IPS-18a (cell line): ENCODE data around the gene CSMD2.
"Not testable (repeated sequence)": the region's sequence is repeated elsewhere in the genome, so short reads cannot be mapped to it uniquely, and the experiment has no call there.

Experiments
- H3K27ac ChIP-seq: one replicate; pipeline ENCODE4 v1.5.1; 2013; ENCODE audit warnings: low read length
- H3K27me3 ChIP-seq: one replicate; pipeline ENCODE4 v1.6.1; 2013; ENCODE audit warnings: mild to moderate bottlenecking, low read length; ENCODE audit not compliant: control insufficient read depth, insufficient read depth
- H3K36me3 ChIP-seq: one replicate; pipeline ENCODE4 v1.6.1; 2013; ENCODE audit warnings: low read depth, low read length; ENCODE audit not compliant: control insufficient read depth
- H3K4me1 ChIP-seq: one replicate; pipeline ENCODE4 v1.6.1; 2013; ENCODE audit warnings: low read depth, low read length; ENCODE audit not compliant: control insufficient read depth
- H3K4me3 ChIP-seq: one replicate; pipeline ENCODE4 v1.5.1; 2013; ENCODE audit warnings: low read length
- H3K9ac ChIP-seq: one replicate; pipeline ENCODE4 v1.6.1; 2013; ENCODE audit warnings: mild to moderate bottlenecking, low read length, moderate library complexity
- H3K9me3 ChIP-seq: one replicate; pipeline ENCODE4 v1.6.1; 2013; ENCODE audit warnings: low read depth, low read length; ENCODE audit not compliant: control insufficient read depth

The CSMD2 gene

GRCh38 chr1:33529957-33530356 is 635.1 kb downstream of the CSMD2 start:
- no peaks in the 10 kb centered on the region for H3K27me3 ChIP-seq
- no peak overlapping the region for H3K27ac ChIP-seq
- peaks cover 5% of the 10 kb centered on the region for H3K36me3 ChIP-seq
- no peaks in the 10 kb centered on the region for H3K4me1 ChIP-seq
- H3K9ac ChIP-seq = no peak overlapping the region
- H3K4me3 ChIP-seq = no peak overlapping the region
- H3K9me3 ChIP-seq = no peaks in the 10 kb centered on the region

- Histone ChIP-seq H3K36me3 (peaks cover 5% of the 10 kb centered on the region), H3K9ac (no peak overlapping the region), H3K4me3 (no peak overlapping the region), H3K9me3 (no peaks in the 10 kb centered on the region), H3K4me1 (no peaks in the 10 kb centered on the region), H3K27me3 (no peaks in the 10 kb centered on the region), H3K27ac (no peak overlapping the region)
Measured at GRCh38 chr1:33527934-33528333, 637.1 kb downstream of the CSMD2 start.

- Histone ChIP-seq H3K36me3 (peaks cover 5% of the 10 kb centered on the region), H3K4me3 (no peak overlapping the region), H3K27ac (no peak overlapping the region), H3K27me3 (no peaks in the 10 kb centered on the region), H3K9ac (no peak overlapping the region), H3K9me3 (no peaks in the 10 kb centered on the region), H3K4me1 (no peaks in the 10 kb centered on the region)
Measured at GRCh38 chr1:33524586-33524985, 640.4 kb downstream of the CSMD2 start.

- H3K9me3 ChIP-seq = no peaks in the 10 kb centered on the region
- no peaks in the 10 kb centered on the region for H3K36me3 ChIP-seq
- no peak overlapping the region for H3K4me3 ChIP-seq
- no peak overlapping the region for H3K27ac ChIP-seq
- no peaks in the 10 kb centered on the region for H3K27me3 ChIP-seq
- H3K4me1 ChIP-seq = peaks cover 10% of the 10 kb centered on the region
- no peak overlapping the region for H3K9ac ChIP-seq
Measured at GRCh38 chr1:33519240-33519884, 645.7 kb downstream of the CSMD2 start.

- H3K4me3 ChIP-seq = no peak overlapping the region
- no peaks in the 10 kb centered on the region for H3K9me3 ChIP-seq
- no peak overlapping the region for H3K27ac ChIP-seq
- no peaks in the 10 kb centered on the region for H3K36me3 ChIP-seq
- peaks cover 10% of the 10 kb centered on the region for H3K4me1 ChIP-seq
- no peak overlapping the region for H3K9ac ChIP-seq
- no peaks in the 10 kb centered on the region for H3K27me3 ChIP-seq
Measured at GRCh38 chr1:33517596-33518250, 647.3 kb downstream of the CSMD2 start.

GRCh38 chr1:33516891-33517567 is 648.0 kb downstream of the CSMD2 start:
- H3K27me3 ChIP-seq = no peaks in the 10 kb centered on the region

GRCh38 chr1:33516428-33516827 is 648.6 kb downstream of the CSMD2 start:
- Histone ChIP-seq H3K36me3 (no peaks in the 10 kb centered on the region), H3K27me3 (no peaks in the 10 kb centered on the region), H3K4me1 (peaks cover 10% of the 10 kb centered on the region), H3K9ac (no peak overlapping the region), H3K4me3 (no peak overlapping the region), H3K9me3 (no peaks in the 10 kb centered on the region), H3K27ac (no peak overlapping the region)

More at GRCh38 chr1:33516891-33517567, 648.0 kb downstream of the CSMD2 start:
- no peak overlapping the region for H3K9ac ChIP-seq
- H3K9me3 ChIP-seq = no peaks in the 10 kb centered on the region
- no peak overlapping the region for H3K27ac ChIP-seq
- H3K4me1 ChIP-seq = peaks cover 10% of the 10 kb centered on the region
- H3K36me3 ChIP-seq = no peaks in the 10 kb centered on the region
- no peak overlapping the region for H3K4me3 ChIP-seq

- Histone ChIP-seq H3K27ac (no peak overlapping the region), H3K27me3 (no peaks in the 10 kb centered on the region), H3K4me3 (no peak overlapping the region), H3K4me1 (peaks cover 10% of the 10 kb centered on the region), H3K9ac (no peak overlapping the region), H3K9me3 (no peaks in the 10 kb centered on the region), H3K36me3 (no peaks in the 10 kb centered on the region)
Measured at GRCh38 chr1:33515607-33516006, 649.4 kb downstream of the CSMD2 start.

GRCh38 chr1:33515112-33515511 is 649.9 kb downstream of the CSMD2 start:
- Histone ChIP-seq H3K4me3 (no peak overlapping the region), H3K27ac (no peak overlapping the region), H3K9me3 (no peaks in the 10 kb centered on the region), H3K27me3 (no peaks in the 10 kb centered on the region), H3K36me3 (no peaks in the 10 kb centered on the region), H3K9ac (no peak overlapping the region), H3K4me1 (peaks cover 10% of the 10 kb centered on the region)

GRCh38 chr1:33512226-33513011 is 652.6 kb downstream of the CSMD2 start:
- Histone ChIP-seq H3K9ac (no peak overlapping the region), H3K27me3 (no peaks in the 10 kb centered on the region), H3K4me3 (no peak overlapping the region), H3K27ac (no peak overlapping the region), H3K36me3 (no peaks in the 10 kb centered on the region), H3K9me3 (no peaks in the 10 kb centered on the region), H3K4me1 (peaks cover 10% of the 10 kb centered on the region)

- H3K9me3 ChIP-seq, H3K4me1 ChIP-seq, H3K9ac ChIP-seq, H3K27ac ChIP-seq, H3K4me3 ChIP-seq, H3K27me3 ChIP-seq, H3K36me3 ChIP-seq: not testable (repeated sequence)
Measured at GRCh38 chr1:33509276-33509675, 655.8 kb downstream of the CSMD2 start.
